OCI-LY7 (cell line): ENCODE results near the gene ATE1.

Experiments used
- CTCF ChIP-seq: fragments of 200-600 bp; sonication (generic); conservative IDR thresholded peaks from 2 replicates; pipeline ENCODE4 v1.5.1; 2014; ENCODE audit warnings: mild to moderate bottlenecking, antibody characterized with exemption, low read length, moderate library complexity, mixed read lengths
- EZH2phosphoT487 ChIP-seq: fragments of 200-600 bp; sonication (generic); IDR thresholded peaks from 2 replicates; pipeline ENCODE4 v1.6.1; 2018; ENCODE audit warnings: low read depth, borderline replicate concordance, mild to moderate bottlenecking, mixed run types, antibody characterized with exemption, low read length, moderate library complexity, mixed read lengths

DNA sequence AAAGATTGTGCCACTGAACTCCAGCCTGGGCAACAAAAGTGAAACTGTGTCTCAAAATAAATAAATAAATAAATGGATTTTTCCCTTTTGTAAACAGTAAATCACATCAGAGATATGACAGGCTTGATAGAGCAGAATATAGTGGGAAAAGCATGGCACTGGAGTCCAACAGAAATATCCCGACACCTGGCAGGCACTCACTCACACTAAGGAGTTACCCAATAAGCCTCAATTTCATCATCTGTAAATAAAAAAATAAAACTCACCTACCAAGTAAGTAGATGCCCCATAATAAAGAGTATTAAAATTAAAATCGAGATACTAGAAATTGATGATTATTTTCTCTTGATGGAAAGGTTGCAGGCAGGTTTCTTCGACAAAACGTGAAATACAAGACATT, 1.7 kb downstream of the ATE1 start:
- TF ChIP-seq CTCF (no peak), EZH2phosphoT487 (no peak)
